Upper lobe of left lung (tissue), 6 donors: ENCODE data around the gene TRIM7. TPM values are rescaled to one million over a fixed set of nuclear protein-coding genes. Genes with fewer than 3 reads are reported as not detected.
A peak's percentile ranks its signal among the peaks of the same experiment; 100 is the strongest.

Experiments
- ATAC-seq, 2 donors: fragments of 200-7000 bp; cut with Tn5 transposase; one replicate each; pipeline ENCODE4 v1.9.1; 2022; ENCODE audit warnings: mild to moderate bottlenecking in 2 of 2, moderate library complexity in 2 of 2; ENCODE audit not compliant: low FRiP score in 2 of 2
- DNase-seq, 2 donors: peaks; one replicate each; pipeline ENCODE4 v3.0.0-alpha.2; 2019 to 2020
- H3K27ac ChIP-seq, 4 donors: fragments of 200-600 bp; sonication (generic); one replicate each; pipeline ENCODE4 v1.5.1; 2016 to 2019
- H3K27me3 ChIP-seq, 4 donors: fragments of 200-600 bp; sonication (generic); one replicate each; pipeline ENCODE4 v1.5.1; 2017 to 2019
- H3K36me3 ChIP-seq, 4 donors: fragments of 200-600 bp; sonication (generic); one replicate each; pipeline ENCODE4 v1.5.1; 2016 to 2019
- H3K4me1 ChIP-seq, 4 donors: fragments of 200-600 bp; sonication (generic); one replicate each; pipeline ENCODE4 v1.5.1; 2018 to 2019
- H3K4me3 ChIP-seq, 4 donors: fragments of 200-600 bp; sonication (generic); one replicate each; pipeline ENCODE4 v1.5.1; 2017 to 2019; ENCODE audit warnings: mild to moderate bottlenecking in 2 of 4, moderate library complexity in 1 of 4
- H3K9me3 ChIP-seq, 4 donors: fragments of 200-600 bp; sonication (generic); one replicate each; pipeline ENCODE4 v1.5.1; 2018 to 2019
- EP300 ChIP-seq, 4 donors: sonication (generic); formaldehyde crosslinking; IDR thresholded peaks; one replicate each; pipeline ENCODE4 v1.5.1; 2017; ENCODE audit warnings: antibody characterized with exemption in 4 of 4, control low read depth in 2 of 4
- POLR2A ChIP-seq, 4 donors: fragments of 450-650 bp; IDR thresholded peaks; one replicate each; pipeline ENCODE4 v1.5.1; 2016 to 2017; ENCODE audit warnings: antibody characterized with exemption in 4 of 4, mild to moderate bottlenecking in 2 of 4
- POLR2AphosphoS5 ChIP-seq, 2 donors: sonication (generic); formaldehyde crosslinking; IDR thresholded peaks; one replicate each; pipeline ENCODE4 v1.5.1; 2017; ENCODE audit warnings: antibody characterized with exemption in 2 of 2
- WGBS, 2 donors: methylation state at CpG; one replicate each; pipeline ENCODE4 v1.1.5; 2017 to 2018; 5-methylcytosine and 5-hydroxymethylcytosine counted together
- total RNA-seq, 6 donors: library from RNA; depleted of rRNA in 4 of 6; stranded (reverse); fragments of >200 nt in 4 of 6; gene quantifications; one replicate each; pipeline versions ENCODE4 v1.1.0 to v1.2.1, GENCODE V29; 2016 to 2021
- TF ChIP-seq, protein P1 (sequence below), 6 experiments: fragments of 450-650 bp in 4 of 6; fragments of 200-600 bp in 2 of 6; sonication (generic) in 2 of 6; IDR thresholded peaks; one replicate each; pipeline ENCODE4 v1.5.1; 2016 to 2019; ENCODE audit warnings: antibody characterized with exemption in 6 of 6
- donor health status: DM: no; HTN: no; CAD: no; lungs with moderate emphysema.
- donor health status: DM: no; HTN: yes; CAD: no; lungs with severe emphysema.

The TRIM7 gene
- total RNA-seq, 6 donors from 2014 or later, result 0.83 to 6.7 (median 2.9) TPM

DNA sequence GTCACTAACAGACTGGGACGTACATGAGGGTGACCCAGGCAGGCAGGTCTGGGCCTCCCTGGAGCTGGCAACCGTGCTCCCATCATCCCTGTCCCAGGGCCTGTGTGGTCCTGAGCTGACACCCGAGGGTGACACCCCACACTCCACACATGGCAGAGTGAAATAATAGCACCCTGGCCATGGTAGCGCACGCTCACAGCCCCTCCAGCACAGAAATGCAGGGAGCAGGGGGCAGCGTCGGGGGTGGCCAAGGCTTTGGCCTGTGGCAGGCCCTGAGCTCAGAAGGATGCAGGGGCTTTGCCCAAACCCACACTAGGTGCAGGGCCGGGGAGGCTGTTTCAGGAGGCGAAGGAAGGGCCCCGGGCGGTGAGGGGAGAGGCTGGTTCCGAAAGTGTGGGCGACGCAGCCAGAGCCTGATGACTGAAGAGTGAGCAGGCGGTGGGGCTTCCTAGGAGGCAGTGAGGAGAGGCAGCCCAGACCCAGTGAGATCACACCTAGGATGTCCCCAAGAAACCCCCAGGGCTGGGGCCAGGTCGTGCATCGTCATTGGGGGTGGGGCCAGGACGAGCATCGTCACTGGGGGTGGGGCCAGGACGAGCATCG lies 44.7 kb downstream of the TRIM7 start:
- 64 to 66% methylated on average over 8 to 18 of the region's 21 CpGs for WGBS, 2 donors
- Histone ChIP-seq H3K27me3 (peaks cover 0 to 5% (median 0%) of the 10 kb centered on the region in 4 donors), H3K4me1 (peaks cover 0 to 18% (median 3%) of the 10 kb centered on the region in 4 donors), H3K36me3 (no peaks in the 10 kb centered on the region), H3K9me3 (no peaks in the 10 kb centered on the region), H3K27ac (peak overlapping the region; percentile 14 to 78 (median 62)), H3K4me3 (peak overlapping the region in 3 of 4 donors; percentile 14 to 28 (median 23))
- ATAC-seq (peak; percentile 52 to 72), DNase-seq (peak in 1 of 2 donors; percentile 64)
- TF ChIP-seq, protein P1, sequence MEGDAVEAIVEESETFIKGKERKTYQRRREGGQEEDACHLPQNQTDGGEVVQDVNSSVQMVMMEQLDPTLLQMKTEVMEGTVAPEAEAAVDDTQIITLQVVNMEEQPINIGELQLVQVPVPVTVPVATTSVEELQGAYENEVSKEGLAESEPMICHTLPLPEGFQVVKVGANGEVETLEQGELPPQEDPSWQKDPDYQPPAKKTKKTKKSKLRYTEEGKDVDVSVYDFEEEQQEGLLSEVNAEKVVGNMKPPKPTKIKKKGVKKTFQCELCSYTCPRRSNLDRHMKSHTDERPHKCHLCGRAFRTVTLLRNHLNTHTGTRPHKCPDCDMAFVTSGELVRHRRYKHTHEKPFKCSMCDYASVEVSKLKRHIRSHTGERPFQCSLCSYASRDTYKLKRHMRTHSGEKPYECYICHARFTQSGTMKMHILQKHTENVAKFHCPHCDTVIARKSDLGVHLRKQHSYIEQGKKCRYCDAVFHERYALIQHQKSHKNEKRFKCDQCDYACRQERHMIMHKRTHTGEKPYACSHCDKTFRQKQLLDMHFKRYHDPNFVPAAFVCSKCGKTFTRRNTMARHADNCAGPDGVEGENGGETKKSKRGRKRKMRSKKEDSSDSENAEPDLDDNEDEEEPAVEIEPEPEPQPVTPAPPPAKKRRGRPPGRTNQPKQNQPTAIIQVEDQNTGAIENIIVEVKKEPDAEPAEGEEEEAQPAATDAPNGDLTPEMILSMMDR (IDR thresholded peaks at IDR 0.05), result no peak
- TF ChIP-seq POLR2AphosphoS5 (IDR thresholded peaks at IDR 0.05) (no peak), EP300 (IDR thresholded peaks at IDR 0.05) (no peak), POLR2A (IDR thresholded peaks at IDR 0.05) (no peak)

DNA sequence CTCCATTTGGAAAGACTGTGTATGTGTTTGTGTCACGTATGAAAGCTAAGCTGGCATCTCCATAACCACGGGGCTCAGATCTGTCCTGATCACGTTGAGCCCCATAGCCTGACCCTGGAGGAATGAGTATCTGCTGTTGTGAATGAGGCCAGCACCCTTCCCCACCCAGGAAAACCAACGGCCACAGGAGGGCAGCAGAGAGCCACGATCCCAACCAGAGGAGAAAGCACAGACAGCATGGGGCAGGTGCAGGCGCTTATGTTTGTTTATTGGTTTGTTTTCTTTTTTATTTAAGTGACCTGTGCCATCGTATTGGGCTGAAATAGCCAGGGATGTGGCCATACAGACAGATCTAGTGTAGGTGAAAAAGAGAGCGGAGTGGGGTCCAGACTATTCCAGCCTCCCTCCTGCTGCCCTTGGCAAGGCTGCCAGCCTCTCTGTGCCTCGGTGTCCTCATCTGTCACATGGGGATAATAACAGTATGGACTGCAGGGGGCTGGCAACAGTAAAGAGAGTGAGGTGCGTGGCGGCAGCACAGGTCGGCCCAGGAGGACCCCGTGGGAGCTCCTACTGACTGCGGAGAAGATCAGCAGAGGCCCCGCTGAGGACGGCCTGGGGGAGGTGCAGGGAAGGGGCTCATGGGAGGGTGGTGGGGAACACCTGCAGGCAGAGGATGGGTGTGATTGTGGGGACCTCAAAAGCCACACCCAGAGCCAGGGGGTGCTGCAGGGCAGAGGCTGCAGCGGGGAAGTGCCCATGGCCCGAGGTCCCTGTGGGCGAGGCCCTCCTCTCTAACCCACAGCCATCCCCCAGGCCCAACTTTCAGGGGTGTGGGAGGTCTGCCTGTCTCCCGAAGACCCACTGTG lies 45.5 kb downstream of the TRIM7 start:
- WGBS, 2 donors, result 47 to 55% methylated on average over 15 to 17 of the region's 20 CpGs
- ATAC-seq (peak; percentile 91 to 95), DNase-seq (peak; percentile 63 to 79)
- Histone ChIP-seq H3K27ac (peak overlapping the region in 3 of 4 donors; percentile 52 to 78 (median 71)), H3K27me3 (peaks cover 0 to 3% (median 0%) of the 10 kb centered on the region in 4 donors), H3K9me3 (no peaks in the 10 kb centered on the region), H3K4me1 (peaks cover 0 to 18% (median 3%) of the 10 kb centered on the region in 4 donors), H3K4me3 (no peak overlapping the region), H3K36me3 (no peaks in the 10 kb centered on the region)
- TF ChIP-seq EP300 (IDR thresholded peaks at IDR 0.05) (no peak), POLR2AphosphoS5 (IDR thresholded peaks at IDR 0.05) (no peak), POLR2A (IDR thresholded peaks at IDR 0.05) (no peak)
- TF ChIP-seq, protein P1 (IDR thresholded peaks at IDR 0.05), result peak; percentile 71 to 81 (median 78)

DNA sequence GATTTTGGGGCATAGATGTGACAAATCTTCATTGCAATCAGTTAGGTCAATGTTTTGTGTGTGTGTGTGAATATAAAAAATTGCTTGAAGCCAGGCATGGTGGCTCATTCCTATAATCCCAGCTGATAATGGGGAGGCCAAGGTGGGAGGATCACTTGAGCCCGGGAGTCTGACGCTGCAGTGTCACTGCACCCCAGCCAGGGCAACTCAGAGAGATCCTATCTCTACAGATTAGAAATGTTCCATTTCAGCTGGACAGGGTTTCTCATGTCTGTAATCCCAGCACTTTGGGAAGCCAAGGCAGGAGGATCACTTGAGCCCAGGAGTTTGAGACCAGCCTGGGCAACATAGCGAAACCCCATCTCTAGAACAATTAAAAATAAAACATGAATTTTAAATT lies 46.1 kb downstream of the TRIM7 start:
- peaks cover 0 to 18% (median 3%) of the 10 kb centered on the region in 4 donors for H3K4me1 ChIP-seq
- no peak for ATAC-seq
- 97 to 100% methylated on average over 3 of the region's 3 CpGs for WGBS, 2 donors
- no peak overlapping the region for H3K4me3 ChIP-seq
- DNase-seq, result no peak
- H3K27me3 ChIP-seq, result no peaks in the 10 kb centered on the region
- H3K36me3 ChIP-seq, result no peaks in the 10 kb centered on the region
- TF ChIP-seq POLR2A (IDR thresholded peaks at IDR 0.05), result no peak
- TF ChIP-seq, protein P1 (IDR thresholded peaks at IDR 0.05), result no peak
- no peak for TF ChIP-seq POLR2AphosphoS5 (IDR thresholded peaks at IDR 0.05)
- TF ChIP-seq EP300 (IDR thresholded peaks at IDR 0.05), result no peak
- H3K27ac ChIP-seq, result no peak overlapping the region
- H3K9me3 ChIP-seq, result no peaks in the 10 kb centered on the region

DNA sequence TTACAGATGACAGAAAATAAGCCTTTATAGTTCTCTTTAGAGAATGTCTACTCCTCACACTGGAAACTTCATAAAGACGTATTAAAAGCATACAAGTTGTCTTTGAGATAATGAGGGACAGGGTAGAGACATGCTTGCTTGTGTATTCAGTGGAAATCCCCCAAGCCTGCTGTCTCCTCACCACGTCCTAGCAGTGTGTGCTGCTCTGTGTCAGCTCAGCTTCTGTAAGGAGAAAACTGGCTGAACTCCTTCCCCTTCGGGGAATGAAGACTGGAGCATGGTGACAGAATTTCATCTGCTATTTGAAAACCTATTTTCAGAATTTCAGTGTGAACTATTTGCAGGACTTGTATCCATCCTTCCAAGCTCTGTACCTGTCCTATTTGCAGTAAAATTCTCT lies 48.2 kb downstream of the TRIM7 start:
- H3K27ac ChIP-seq, result no peak overlapping the region
- peaks cover 0 to 18% (median 3%) of the 10 kb centered on the region in 4 donors for H3K4me1 ChIP-seq
- no peaks in the 10 kb centered on the region for H3K9me3 ChIP-seq
- ATAC-seq (no peak), DNase-seq (no peak)
- no peaks in the 10 kb centered on the region for H3K27me3 ChIP-seq
- H3K36me3 ChIP-seq, result no peaks in the 10 kb centered on the region
- H3K4me3 ChIP-seq, result no peak overlapping the region
- whole genome bisulfite sequencing, 2 donors, result 46 to 53% methylated on average over 3 of the region's 3 CpGs
- TF ChIP-seq, protein P1 (IDR thresholded peaks at IDR 0.05), result no peak
- TF ChIP-seq POLR2AphosphoS5 (IDR thresholded peaks at IDR 0.05) (no peak), EP300 (IDR thresholded peaks at IDR 0.05) (no peak), POLR2A (IDR thresholded peaks at IDR 0.05) (no peak)
